HG03064 (cell line): Measurements from ENCODE around the gene AFAP1L2.

ENCODE experiments used
- ATAC-seq: cut with Tn5 transposase; IDR thresholded peaks from one replicate; pipeline ENCODE4 v1.9.1; 2021; ENCODE audit warnings: low read depth; ENCODE audit not compliant: unreplicated experiment

The AFAP1L2 gene

GRCh38 chr10:114295393-114295792, 108.9 kb downstream of the AFAP1L2 start:
- no peak for ATAC-seq

- no peak for ATAC-seq
These were observed 109.8 kb downstream of the AFAP1L2 start for GRCh38 chr10:114294549-114294948.

- ATAC-seq = no peak
These were observed 111.2 kb downstream of the AFAP1L2 start for GRCh38 chr10:114293075-114293474.

GRCh38 chr10:114291516-114291915, 112.8 kb downstream of the AFAP1L2 start:
- no peak for ATAC-seq

- ATAC-seq = no peak
These were observed 113.2 kb downstream of the AFAP1L2 start for GRCh38 chr10:114291076-114291475.

GRCh38 chr10:114290038-114290437, 114.3 kb downstream of the AFAP1L2 start:
- no peak for ATAC-seq

- no peak for ATAC-seq
These were observed 115.2 kb downstream of the AFAP1L2 start for GRCh38 chr10:114289096-114289436.

- no peak for ATAC-seq
These were observed 115.7 kb downstream of the AFAP1L2 start for GRCh38 chr10:114288424-114289095.

- ATAC-seq = no peak
These were observed 117.4 kb downstream of the AFAP1L2 start for GRCh38 chr10:114286921-114287320.

- no peak for ATAC-seq
These were observed 118.3 kb downstream of the AFAP1L2 start for GRCh38 chr10:114285961-114286441.

- ATAC-seq = no peak
These were observed 119.8 kb downstream of the AFAP1L2 start for GRCh38 chr10:114284346-114285071.

GRCh38 chr10:114283535-114284234, 120.6 kb downstream of the AFAP1L2 start:
- ATAC-seq = no peak

GRCh38 chr10:114283091-114283490, 121.2 kb downstream of the AFAP1L2 start:
- no peak for ATAC-seq

- no peak for ATAC-seq
These were observed 121.8 kb downstream of the AFAP1L2 start for GRCh38 chr10:114282526-114282925.

GRCh38 chr10:114281461-114281860, 122.8 kb downstream of the AFAP1L2 start:
- no peak for ATAC-seq

GRCh38 chr10:114281006-114281405, 123.3 kb downstream of the AFAP1L2 start:
- no peak for ATAC-seq

GRCh38 chr10:114279901-114280644, 124.2 kb downstream of the AFAP1L2 start:
- ATAC-seq = no peak

- ATAC-seq = no peak
These were observed 125.0 kb downstream of the AFAP1L2 start for GRCh38 chr10:114279289-114279688.

GRCh38 chr10:114278884-114279191, 125.5 kb downstream of the AFAP1L2 start:
- no peak for ATAC-seq

- ATAC-seq = no peak
These were observed 126.0 kb downstream of the AFAP1L2 start for GRCh38 chr10:114278140-114278883.
